Upper lobe of right lung (tissue), 1 donor: Measurements from ENCODE around the gene IDE. TPM values are rescaled to one million over a fixed set of nuclear protein-coding genes. Genes with fewer than 3 reads are reported as not detected.

Source experiments
- ATAC-seq: fragments of 200-7000 bp; cut with Tn5 transposase; one replicate; pipeline ENCODE4 v1.9.1; 2020; ENCODE audit warnings: mild to moderate bottlenecking, moderate library complexity
- DNase-seq: peaks from one replicate; pipeline ENCODE4 v3.0.0-alpha.2; 2020
- H3K27ac ChIP-seq: fragments of 200-600 bp; one replicate; pipeline ENCODE4 v1.8.0; 2022
- H3K27me3 ChIP-seq: fragments of 200-600 bp; one replicate; pipeline ENCODE4 v1.8.0; 2022; ENCODE audit warnings: mild to moderate bottlenecking
- H3K36me3 ChIP-seq: fragments of 200-600 bp; one replicate; pipeline ENCODE4 v1.8.0; 2022
- H3K4me1 ChIP-seq: fragments of 200-600 bp; one replicate; pipeline ENCODE4 v1.8.0; 2022
- H3K4me3 ChIP-seq: fragments of 200-600 bp; one replicate; pipeline ENCODE4 v1.8.0; 2022; ENCODE audit warnings: mild to moderate bottlenecking
- H3K9me3 ChIP-seq: fragments of 200-600 bp; one replicate; pipeline ENCODE4 v1.8.0; 2022
- CTCF ChIP-seq: fragments of 200-600 bp; IDR thresholded peaks from one replicate; pipeline ENCODE4 v1.8.0; 2022; ENCODE audit warnings: antibody characterized with exemption
- intact Hi-C: fragments of 100-400 bp; cut with DNase I; formaldehyde crosslinking; loops from one replicate; pipeline ENCODE4 v1.11.0; 2022
- total RNA-seq: library from RNA; stranded (reverse); fragmentation: NEBNext Ultra II Directional; extraction: Animal tissue kit (Norgen Biotek cat#: 25700); gene quantifications from one replicate; pipeline ENCODE4 v1.2.1, GENCODE V29; 2021
- donor health status: DM: no; HTN: yes; CAD: no; lungs with severe emphysema.

Gene IDE
- total RNA-seq, 1 donor from 2014 or later = 35.2 TPM

GRCh38 chr10:92418221-92418620 lies 155.7 kb downstream of the IDE start:
- no peak for DNase-seq
- H3K36me3 ChIP-seq = no peaks in the 10 kb centered on the region
- no peak for ATAC-seq
- H3K27me3 ChIP-seq = peaks cover 20% of the 10 kb centered on the region
- no peaks in the 10 kb centered on the region for H3K9me3 ChIP-seq
- peaks cover 6% of the 10 kb centered on the region for H3K4me1 ChIP-seq
- H3K27ac ChIP-seq = no peak overlapping the region
- intact Hi-C loops = no loop called here
- H3K4me3 ChIP-seq = no peak overlapping the region
- no peak for TF ChIP-seq CTCF

- Histone ChIP-seq H3K4me1 (no peaks in the 10 kb centered on the region), H3K27me3 (no peaks in the 10 kb centered on the region), H3K36me3 (no peaks in the 10 kb centered on the region), H3K27ac (no peak overlapping the region), H3K9me3 (no peaks in the 10 kb centered on the region), H3K4me3 (no peak overlapping the region)
- TF ChIP-seq CTCF = no peak
- intact Hi-C loops = no loop called here
- no peak for ATAC-seq
- no peak for DNase-seq
These were observed 160.4 kb downstream of the IDE start for GRCh38 chr10:92413519-92413918.

- H3K36me3 ChIP-seq = no peaks in the 10 kb centered on the region
- H3K4me1 ChIP-seq = no peaks in the 10 kb centered on the region
- DNase-seq (no peak), ATAC-seq (no peak)
- no peak overlapping the region for H3K27ac ChIP-seq
- H3K9me3 ChIP-seq = no peaks in the 10 kb centered on the region
- no peak overlapping the region for H3K4me3 ChIP-seq
- intact Hi-C loops = no loop called here
- H3K27me3 ChIP-seq = no peaks in the 10 kb centered on the region
- TF ChIP-seq CTCF = no peak
These were observed 160.9 kb downstream of the IDE start for GRCh38 chr10:92413011-92413410.

GRCh38 chr10:92411406-92411805 lies 162.5 kb downstream of the IDE start:
- H3K4me1 ChIP-seq = no peaks in the 10 kb centered on the region
- no peaks in the 10 kb centered on the region for H3K36me3 ChIP-seq
- ATAC-seq = no peak
- no peak overlapping the region for H3K4me3 ChIP-seq
- DNase-seq = no peak
- intact Hi-C loops = no loop called here
- H3K9me3 ChIP-seq = no peaks in the 10 kb centered on the region
- TF ChIP-seq CTCF = no peak
- no peak overlapping the region for H3K27ac ChIP-seq
- H3K27me3 ChIP-seq = no peaks in the 10 kb centered on the region

- H3K27me3 ChIP-seq = no peaks in the 10 kb centered on the region
- no peak overlapping the region for H3K4me3 ChIP-seq
- ATAC-seq = no peak
- intact Hi-C loops = no loop called here
- H3K27ac ChIP-seq = no peak overlapping the region
- no peak for TF ChIP-seq CTCF
- no peaks in the 10 kb centered on the region for H3K9me3 ChIP-seq
- no peaks in the 10 kb centered on the region for H3K4me1 ChIP-seq
- no peaks in the 10 kb centered on the region for H3K36me3 ChIP-seq
- no peak for DNase-seq
These were observed 163.4 kb downstream of the IDE start for GRCh38 chr10:92410501-92410900.

- no peaks in the 10 kb centered on the region for H3K27me3 ChIP-seq
- H3K4me1 ChIP-seq = no peaks in the 10 kb centered on the region
- no peaks in the 10 kb centered on the region for H3K9me3 ChIP-seq
- TF ChIP-seq CTCF = no peak
- no peak for ATAC-seq
- H3K4me3 ChIP-seq = no peak overlapping the region
- no peak for DNase-seq
- intact Hi-C loops = no loop called here
- no peak overlapping the region for H3K27ac ChIP-seq
- H3K36me3 ChIP-seq = no peaks in the 10 kb centered on the region
These were observed 165.9 kb downstream of the IDE start for GRCh38 chr10:92408017-92408361.
